NB4 (cell line): ENCODE measurements around the gene TBX10.

Experiments
- CTCF ChIP-seq: IDR thresholded peaks from one replicate; pipeline ENCODE4 v1.5.1; 2012; ENCODE audit warnings: low read depth, low read length
- MYC ChIP-seq: IDR thresholded peaks from 2 replicates; pipeline ENCODE4 v1.6.1; 2011; ENCODE audit warnings: low read depth, low read length
- POLR2A ChIP-seq: IDR thresholded peaks from 2 replicates; pipeline ENCODE4 v1.6.1; 2011; ENCODE audit warnings: mild to moderate bottlenecking; ENCODE audit not compliant: insufficient read length; ENCODE audit errors: extremely low read depth

GRCh38 chr11:67607507-67607906 lies 32.1 kb downstream of the TBX10 start:
- no peak for TF ChIP-seq CTCF
- TF ChIP-seq POLR2A = no peak
- TF ChIP-seq MYC = no peak
